ENCODE measurements around the gene ENTHD1. TPM values are rescaled to one million over a fixed set of nuclear protein-coding genes. Genes with fewer than 3 reads are reported as not detected.

ENTHD1 gene
- total RNA-seq, 4 donors from 2014 or later: not detected

- intact Hi-C loops (cut with DNase I): no loop called here
- Histone ChIP-seq H3K9me3 (no peaks in the 10 kb centered on the region), H3K27ac (replicated peaks in 1 of 4) (no peak overlapping the region), H3K27me3 (no peaks in the 10 kb centered on the region), H3K4me3 (no peak overlapping the region), H3K4me1 (no peaks in the 10 kb centered on the region), H3K36me3 (no peaks in the 10 kb centered on the region)
- WGBS: 83% methylated on average over 8 of the region's 8 CpGs
- no peak for DNase-seq (ENCODE audit: extremely low spot score)
- no peak for TF ChIP-seq EP300 (IDR thresholded peaks at IDR 0.05)
- no peak for TF ChIP-seq CTCF (IDR thresholded peaks at IDR 0.05)
- no peak for TF ChIP-seq POLR2A (IDR thresholded peaks at IDR 0.05; ENCODE audit: low read depth)
- no peak for TF ChIP-seq POLR2AphosphoS5 (IDR thresholded peaks at IDR 0.05)
Observed at GRCh38 chr22:39901565-39902146, 8.1 kb upstream of the ENTHD1 start.

GRCh38 chr22:39900306-39901227, 7.0 kb upstream of the ENTHD1 start, which contains the start of gene GRAP2:
GRAP2 (plus strand) TSS chr22:39901084; CDS start chr22:39947107, 46,023 bp downstream.
- 77% methylated on average over 4 of the region's 4 CpGs for WGBS
- no peak for DNase-seq (ENCODE audit: extremely low spot score)
- intact Hi-C loops (cut with DNase I): no loop called here
- TF ChIP-seq EP300 (IDR thresholded peaks at IDR 0.05) (no peak), CTCF (IDR thresholded peaks at IDR 0.05) (no peak), POLR2AphosphoS5 (IDR thresholded peaks at IDR 0.05) (peak in 1 of 2 donors; percentile 31), POLR2A (IDR thresholded peaks at IDR 0.05; ENCODE audit: low read depth) (no peak)
- H3K4me1 ChIP-seq: no peaks in the 10 kb centered on the region
- H3K9me3 ChIP-seq: no peaks in the 10 kb centered on the region
- H3K27me3 ChIP-seq: no peaks in the 10 kb centered on the region
- no peaks in the 10 kb centered on the region for H3K36me3 ChIP-seq
- H3K27ac ChIP-seq (replicated peaks in 1 of 4): no peak within 1 kb of the TSS
- no peak within 1 kb of the TSS for H3K4me3 ChIP-seq

- TF ChIP-seq POLR2AphosphoS5 (IDR thresholded peaks at IDR 0.05) (no peak), CTCF (IDR thresholded peaks at IDR 0.05) (no peak), EP300 (IDR thresholded peaks at IDR 0.05) (no peak), POLR2A (IDR thresholded peaks at IDR 0.05; ENCODE audit: low read depth) (no peak)
- Histone ChIP-seq H3K4me3 (no peak overlapping the region), H3K27me3 (no peaks in the 10 kb centered on the region), H3K27ac (replicated peaks in 1 of 4) (no peak overlapping the region), H3K4me1 (no peaks in the 10 kb centered on the region), H3K9me3 (no peaks in the 10 kb centered on the region), H3K36me3 (no peaks in the 10 kb centered on the region)
- no peak for DNase-seq (ENCODE audit: extremely low spot score)
- WGBS: 68% methylated on average over 2 of the region's 2 CpGs
- intact Hi-C loops (cut with DNase I): no loop called here
Observed at GRCh38 chr22:39898997-39899396, 5.4 kb upstream of the ENTHD1 start.

DNA sequence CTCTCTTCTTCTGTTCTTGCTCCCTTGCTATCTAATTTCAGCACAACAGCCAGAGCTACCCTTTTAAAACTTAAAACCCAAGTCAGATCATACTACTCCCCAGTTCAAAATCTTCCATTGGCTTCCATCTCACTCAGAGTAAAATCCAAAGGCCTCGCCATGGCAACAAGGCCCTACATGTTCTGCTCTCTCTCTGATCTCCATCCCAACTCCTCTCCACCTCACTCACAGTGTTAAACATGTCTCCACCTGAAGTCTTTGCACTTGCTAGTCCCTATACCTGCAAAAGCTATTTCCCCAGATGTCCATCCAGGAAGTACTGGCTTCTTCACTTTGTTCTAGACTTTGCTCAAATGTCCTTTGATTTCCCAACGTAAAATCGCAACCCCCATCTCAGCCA, 4.3 kb upstream of the ENTHD1 start:
- intact Hi-C loops (cut with DNase I): no loop called here
- peaks cover 0 to 8% (median 0%) of the 10 kb centered on the region in 4 donors for H3K27me3 ChIP-seq
- 90% methylated on average over 3 of the region's 3 CpGs for WGBS
- H3K4me1 ChIP-seq: no peaks in the 10 kb centered on the region
- H3K27ac ChIP-seq (replicated peaks in 1 of 4): no peak overlapping the region
- H3K36me3 ChIP-seq: no peaks in the 10 kb centered on the region
- no peaks in the 10 kb centered on the region for H3K9me3 ChIP-seq
- no peak for TF ChIP-seq POLR2AphosphoS5 (IDR thresholded peaks at IDR 0.05)
- no peak for TF ChIP-seq POLR2A (IDR thresholded peaks at IDR 0.05; ENCODE audit: low read depth)
- TF ChIP-seq CTCF (IDR thresholded peaks at IDR 0.05): no peak
- no peak for TF ChIP-seq EP300 (IDR thresholded peaks at IDR 0.05)
- H3K4me3 ChIP-seq: no peak overlapping the region
- DNase-seq (ENCODE audit: extremely low spot score): no peak

Measured in esophagus muscularis mucosa (tissue), 4 donors.